HG03565 (cell line): ENCODE data around the gene RNU11.
A peak's percentile ranks its signal among the peaks of the same experiment; 100 is the strongest.
"Not testable (repeated sequence)": the region's sequence is repeated elsewhere in the genome, so short reads cannot be mapped to it uniquely, and the experiment has no call there.

ENCODE experiments used
- ATAC-seq: cut with Tn5 transposase; IDR thresholded peaks from one replicate; pipeline ENCODE4 v1.9.1; 2021; ENCODE audit warnings: mild to moderate bottlenecking, moderate library complexity; ENCODE audit not compliant: unreplicated experiment

Gene RNU11

DNA sequence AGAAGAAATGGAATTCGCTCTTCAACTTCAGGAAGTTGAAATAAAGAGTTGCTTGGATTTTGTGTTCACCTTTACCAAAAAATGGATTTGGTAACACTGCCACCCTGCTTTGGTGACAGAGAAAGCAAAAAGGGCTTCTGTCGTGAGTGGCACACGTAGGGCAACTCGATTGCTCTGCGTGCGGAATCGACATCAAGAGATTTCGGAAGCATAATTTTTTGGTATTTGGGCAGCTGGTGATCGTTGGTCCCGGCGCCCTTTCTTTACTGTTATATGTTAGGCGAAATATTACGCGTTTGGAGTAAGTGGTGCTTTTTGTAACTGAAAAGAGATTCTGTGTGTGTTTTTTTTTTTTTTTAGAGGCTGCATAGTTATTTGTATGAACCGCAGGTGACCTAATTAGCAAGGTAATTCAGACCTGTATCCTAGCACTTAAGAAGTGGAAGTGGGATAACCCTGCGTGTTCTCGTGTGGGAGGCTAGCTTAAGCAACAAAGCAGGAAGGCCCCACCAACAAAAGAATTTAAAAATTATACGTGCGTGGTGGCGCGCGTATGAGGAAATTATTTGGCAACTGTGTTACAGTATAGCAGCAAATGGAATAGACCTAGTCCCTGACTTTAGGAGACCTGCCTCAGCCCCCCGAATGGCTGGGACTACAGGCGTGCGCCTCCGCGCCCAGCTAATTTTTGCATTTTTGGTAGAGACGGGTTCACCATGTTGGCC, at the start of gene RNU11:
Gene RNU11, plus strand, starts transcription at position 127 of the 725 bp plus-strand sequence.
- ATAC-seq = peak; percentile 57

DNA sequence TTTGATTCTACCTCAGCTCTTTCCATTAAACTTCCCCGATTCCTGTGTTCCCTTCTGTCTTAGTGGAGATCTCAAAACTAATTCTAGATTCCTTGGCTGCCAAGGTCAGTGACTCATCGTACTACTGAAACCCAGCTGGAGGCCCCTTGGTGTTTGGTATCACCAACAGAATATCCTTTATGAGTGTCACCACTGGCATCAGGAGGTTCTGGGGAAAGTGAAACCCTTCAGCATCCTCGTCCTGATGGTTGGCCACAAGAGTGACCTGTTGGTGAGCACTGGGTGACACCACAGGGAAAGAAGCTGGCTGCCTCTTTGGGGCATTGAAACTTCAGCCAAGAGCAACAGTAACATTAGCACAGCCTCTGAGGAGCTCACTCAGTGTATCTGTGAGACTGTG, 46.7 kb upstream of the RNU11 start:
- no peak for ATAC-seq

DNA sequence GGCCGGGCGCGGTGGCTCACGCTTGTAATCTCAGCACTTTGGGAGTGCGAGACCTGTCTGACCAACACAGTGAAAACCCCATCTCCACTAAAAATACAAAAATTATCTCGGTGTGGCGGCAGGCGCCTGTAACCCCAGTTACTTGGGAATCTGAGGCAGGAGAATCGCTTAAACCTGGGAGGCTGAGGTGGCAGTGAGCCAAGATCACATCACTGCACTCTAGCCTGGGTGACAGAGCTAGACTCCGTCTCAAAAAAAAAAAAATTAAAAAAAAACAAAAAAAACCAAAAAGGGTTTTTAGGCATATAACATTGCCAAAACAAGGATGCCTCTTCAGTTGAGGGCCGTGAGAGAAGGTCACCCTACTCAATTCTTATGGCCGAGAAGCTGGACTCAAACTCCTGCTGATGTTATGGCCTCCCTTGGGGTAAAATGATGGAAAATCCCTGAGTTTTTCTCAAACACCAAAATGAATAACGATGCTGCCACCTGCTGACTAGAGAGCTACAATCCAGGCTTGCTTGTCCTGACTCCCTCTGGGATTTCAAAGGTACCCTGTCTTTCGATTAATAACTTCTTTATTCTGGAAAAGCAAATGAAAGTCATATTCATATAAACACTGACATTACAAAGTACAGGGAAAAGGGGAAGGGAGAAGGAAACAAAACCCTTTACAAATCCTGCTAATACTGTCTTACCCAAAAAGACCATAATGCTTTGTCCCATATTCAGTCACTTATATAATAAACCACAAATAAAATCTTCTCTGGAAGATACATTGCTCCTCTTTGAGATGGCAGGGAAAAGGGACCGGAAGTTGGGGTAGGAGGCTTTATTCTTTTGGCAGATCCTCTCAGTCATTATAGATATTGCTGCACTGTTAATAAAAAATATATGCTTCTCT, 45.6 kb upstream of the RNU11 start:
- ATAC-seq = no peak

- no peak for ATAC-seq
Measured at GRCh38 chr1:28604411-28604810, 44.0 kb upstream of the RNU11 start.

- ATAC-seq = no peak
Measured at GRCh38 chr1:28604962-28605361, 43.4 kb upstream of the RNU11 start.

GRCh38 chr1:28606771-28607170, 41.6 kb upstream of the RNU11 start:
- ATAC-seq = no peak

DNA sequence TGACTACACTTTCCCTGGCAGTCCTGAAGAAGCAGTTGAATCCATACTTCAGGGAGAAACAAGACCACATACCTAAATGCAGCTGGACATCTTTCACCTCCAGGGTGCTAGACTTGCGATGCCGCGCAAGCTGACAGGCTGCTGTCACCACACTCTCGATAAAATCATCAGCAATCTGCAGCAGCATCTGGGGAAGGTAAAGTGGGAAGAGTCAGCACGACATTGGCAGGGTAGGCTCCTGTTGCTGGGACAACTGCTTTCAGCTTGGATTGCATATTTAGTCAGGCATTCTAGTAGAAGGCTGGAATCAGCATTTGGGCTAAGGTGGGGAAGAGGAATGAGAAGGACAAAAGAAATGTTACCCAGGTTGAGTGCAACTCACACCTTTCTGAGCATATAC, 35.2 kb upstream of the RNU11 start:
- no peak for ATAC-seq

DNA sequence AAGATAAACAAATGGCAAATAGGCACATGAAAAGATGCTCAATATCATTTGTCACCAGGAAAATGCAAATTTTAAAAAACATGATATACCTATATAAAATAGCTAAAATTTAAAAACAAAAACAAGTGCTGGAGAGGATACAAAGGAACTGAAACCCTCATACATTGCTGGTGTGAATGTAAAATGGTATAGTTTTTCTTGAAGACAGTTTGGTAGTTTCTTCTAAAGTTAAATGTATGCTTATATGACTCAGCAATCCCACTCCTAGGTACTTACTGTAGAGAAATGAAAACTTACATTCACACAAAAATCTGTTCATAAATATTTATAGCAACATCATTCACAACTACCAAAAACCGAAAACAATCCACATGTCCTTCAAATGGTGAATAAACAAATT, 16.7 kb upstream of the RNU11 start:
- ATAC-seq = no peak

GRCh38 chr1:28632560-28632959, 15.8 kb upstream of the RNU11 start:
- no peak for ATAC-seq

DNA sequence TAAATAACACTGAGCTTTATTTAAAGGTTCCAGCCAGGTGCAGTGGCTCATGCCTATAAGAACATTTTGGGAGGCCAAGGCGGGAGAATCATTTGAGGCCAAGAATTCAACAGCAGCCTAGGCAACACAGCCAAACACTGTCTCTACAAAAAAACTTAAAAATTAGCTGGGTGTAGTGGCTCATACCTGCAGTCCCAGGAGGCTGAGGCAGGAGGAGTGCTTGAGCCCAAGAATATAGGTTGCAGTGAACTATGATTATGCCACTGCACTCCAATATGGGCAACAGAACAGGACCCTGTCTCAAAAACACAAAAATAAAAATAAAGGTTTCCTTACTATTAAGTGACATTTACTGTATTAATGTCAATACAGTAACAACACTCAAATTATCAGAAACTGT, 7.6 kb upstream of the RNU11 start:
- ATAC-seq = no peak

GRCh38 chr1:28642056-28642846, 6.1 kb upstream of the RNU11 start:
- ATAC-seq = no peak

- ATAC-seq = peak; percentile 71
Measured at GRCh38 chr1:28642847-28643635, 5.4 kb upstream of the RNU11 start, which contains the start of gene TAF12. TSS of gene TAF12 (minus strand) at chr1:28643067. CDS start at chr1:28622081, 20,986 bp downstream.

DNA sequence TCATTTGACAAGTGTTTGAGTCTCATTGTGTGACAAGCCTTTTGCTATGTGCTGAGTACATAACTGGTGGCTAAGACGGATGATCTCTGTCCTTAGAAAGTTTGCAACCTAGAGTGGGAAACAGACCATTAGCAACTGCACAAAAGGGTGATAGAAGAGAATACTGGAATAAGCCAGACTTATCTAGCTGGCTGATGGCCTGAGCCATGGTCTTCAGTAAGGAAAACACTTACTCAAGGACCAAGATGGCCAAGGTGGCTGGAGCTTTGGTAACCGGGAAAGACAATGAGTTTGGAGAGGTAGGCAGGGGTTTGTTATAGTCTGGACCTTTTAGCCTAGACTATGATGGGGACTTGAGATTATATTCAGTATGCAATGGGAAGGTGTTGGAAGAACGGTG, 3.9 kb upstream of the RNU11 start:
- no peak for ATAC-seq

- not testable (repeated sequence) for ATAC-seq
Measured at GRCh38 chr1:28645406-28645805, 3.0 kb upstream of the RNU11 start.

- no peak for ATAC-seq
Measured at GRCh38 chr1:28646040-28646439, 2.4 kb upstream of the RNU11 start.

DNA sequence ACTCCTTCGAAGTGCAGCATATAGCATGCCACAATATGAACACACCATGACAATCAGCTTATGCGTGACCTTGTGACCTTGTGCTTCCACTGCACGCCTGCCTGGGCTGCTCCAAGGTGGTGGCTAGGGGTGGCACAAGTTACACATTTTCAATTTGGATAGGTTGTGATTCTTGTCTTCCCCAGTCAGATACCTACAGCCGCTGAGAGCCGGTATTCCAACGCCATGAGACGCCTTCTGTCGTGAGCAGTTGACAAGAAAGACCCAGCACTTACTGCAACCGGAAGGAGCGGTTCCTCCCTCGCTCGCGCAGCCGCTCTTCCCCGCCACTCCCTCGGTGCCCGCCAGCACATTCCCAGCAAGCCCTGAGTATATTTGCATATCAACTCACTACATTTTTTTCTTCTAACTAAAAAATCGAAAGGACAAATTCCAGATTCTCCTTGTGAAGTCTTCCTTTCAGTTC, 359 bp upstream of the RNU11 start:
- ATAC-seq = peak; percentile 39

- ATAC-seq = not testable (repeated sequence)
Measured at GRCh38 chr1:28653063-28653462, 4.7 kb downstream of the RNU11 start.

GRCh38 chr1:28653870-28654269, 5.5 kb downstream of the RNU11 start:
- ATAC-seq = not testable (repeated sequence)

GRCh38 chr1:28655448-28656311, 7.3 kb downstream of the RNU11 start:
- ATAC-seq = not testable (repeated sequence)
